Cerebellar nuclear complex (tissue), 1 donor: ENCODE results near the gene FAAP100.
A peak's percentile ranks its signal among the peaks of the same experiment; 100 is the strongest.

Experiments
- DNase-seq, 2 experiments: peaks; one replicate each; lab custom pipeline; 2025; lab: John Stamatoyannopoulos, UW

The FAAP100 gene

DNA sequence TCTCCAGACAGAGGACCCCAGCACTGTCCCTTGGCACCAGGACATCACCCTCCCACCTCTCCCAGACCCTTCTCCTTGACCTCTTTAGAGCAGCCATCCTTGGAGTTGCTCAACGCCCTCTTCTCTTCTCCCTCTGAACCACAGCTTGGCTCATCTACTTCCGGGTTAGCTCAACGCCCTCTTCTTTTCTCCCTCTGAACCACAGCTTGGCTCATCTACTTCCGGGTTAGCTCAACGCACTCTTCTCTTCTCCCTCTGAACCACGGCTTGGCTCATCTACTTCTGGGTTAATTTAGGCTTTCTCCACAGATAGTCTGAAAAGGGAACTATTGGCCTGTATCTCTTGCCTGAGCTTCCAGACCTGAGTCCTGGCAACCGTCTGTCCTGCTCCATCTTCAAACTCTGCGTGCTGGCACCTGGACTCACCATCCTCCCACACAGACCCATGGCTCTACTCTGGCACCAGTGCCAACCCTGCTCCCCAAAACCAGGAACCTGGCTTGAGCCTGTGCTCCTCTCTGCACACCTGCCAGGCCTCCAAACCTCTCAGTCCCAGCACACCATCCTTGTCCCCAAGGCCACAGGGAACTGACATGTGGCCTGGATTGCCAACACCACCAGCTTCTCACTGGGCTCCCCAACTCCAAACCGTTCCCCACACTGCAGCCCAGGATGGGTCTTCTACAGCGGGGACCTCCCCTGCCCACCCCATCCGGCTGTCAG lies 25.3 kb upstream of the FAAP100 start:
- DNase-seq, result no peak

DNA sequence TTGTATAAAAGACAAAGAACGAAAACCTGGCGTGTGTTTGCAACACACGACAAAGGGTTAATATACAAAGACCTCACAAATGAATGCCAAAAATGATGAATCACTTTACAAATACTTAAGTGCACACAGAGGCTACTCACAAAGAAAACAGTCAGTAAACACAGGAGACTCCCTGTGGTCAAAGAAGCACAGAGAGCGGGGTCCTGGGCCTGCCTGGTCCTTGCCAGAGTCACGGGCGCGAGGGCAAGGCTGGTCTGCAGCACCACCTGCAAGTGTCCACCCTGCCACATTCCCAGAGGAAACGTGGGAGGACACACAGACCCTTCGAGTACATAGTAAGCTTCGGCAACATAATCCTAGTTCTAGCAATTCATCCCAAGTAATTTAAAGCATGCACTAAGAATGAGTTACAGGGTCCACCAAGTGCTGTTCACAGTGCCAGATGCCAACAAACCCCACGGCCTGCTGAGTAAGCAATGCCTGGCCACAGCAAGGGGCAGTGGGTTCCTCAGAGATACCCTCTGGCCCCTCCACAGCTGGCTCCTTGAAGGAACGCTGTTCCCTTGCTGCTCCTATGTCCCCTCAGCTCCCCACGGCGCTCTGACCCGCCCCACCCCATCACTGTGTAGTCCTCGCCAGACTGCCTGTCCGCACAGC lies 24.6 kb upstream of the FAAP100 start:
- no peak for DNase-seq

DNA sequence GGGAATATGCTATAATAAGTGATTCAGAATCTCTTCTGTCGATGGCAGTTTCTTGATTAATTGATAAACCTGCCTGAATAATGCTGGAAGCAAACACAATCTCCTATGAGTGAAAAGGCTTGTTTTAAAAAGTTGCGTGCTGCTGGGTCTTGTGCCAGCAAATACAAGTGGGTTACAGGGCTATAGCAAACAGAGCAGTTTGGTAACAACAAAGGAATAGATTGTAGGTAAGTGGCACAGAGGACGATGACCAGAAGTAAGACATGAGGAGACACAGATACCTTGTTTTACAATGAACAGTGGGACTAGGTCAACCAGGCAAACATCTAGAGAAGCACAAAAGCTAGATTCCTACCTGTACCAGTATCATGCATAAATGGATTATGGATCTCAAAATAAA lies 23.7 kb upstream of the FAAP100 start:
- DNase-seq, result no peak

DNA sequence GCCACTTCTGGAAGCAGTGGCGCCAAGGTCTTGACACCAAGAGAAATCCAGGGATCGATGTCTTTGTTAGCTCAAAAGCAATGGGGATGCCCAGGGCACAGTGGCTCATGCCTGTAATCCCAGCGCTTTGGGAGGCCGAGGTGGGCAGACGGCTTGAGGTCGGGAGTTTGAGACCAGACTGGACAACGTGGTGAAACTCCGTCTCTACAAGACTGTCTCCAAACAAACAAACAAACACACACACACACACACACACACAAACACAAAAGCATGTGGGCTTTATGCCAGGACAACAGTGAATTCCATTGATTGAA lies 22.4 kb upstream of the FAAP100 start:
- DNase-seq, result no peak

DNA sequence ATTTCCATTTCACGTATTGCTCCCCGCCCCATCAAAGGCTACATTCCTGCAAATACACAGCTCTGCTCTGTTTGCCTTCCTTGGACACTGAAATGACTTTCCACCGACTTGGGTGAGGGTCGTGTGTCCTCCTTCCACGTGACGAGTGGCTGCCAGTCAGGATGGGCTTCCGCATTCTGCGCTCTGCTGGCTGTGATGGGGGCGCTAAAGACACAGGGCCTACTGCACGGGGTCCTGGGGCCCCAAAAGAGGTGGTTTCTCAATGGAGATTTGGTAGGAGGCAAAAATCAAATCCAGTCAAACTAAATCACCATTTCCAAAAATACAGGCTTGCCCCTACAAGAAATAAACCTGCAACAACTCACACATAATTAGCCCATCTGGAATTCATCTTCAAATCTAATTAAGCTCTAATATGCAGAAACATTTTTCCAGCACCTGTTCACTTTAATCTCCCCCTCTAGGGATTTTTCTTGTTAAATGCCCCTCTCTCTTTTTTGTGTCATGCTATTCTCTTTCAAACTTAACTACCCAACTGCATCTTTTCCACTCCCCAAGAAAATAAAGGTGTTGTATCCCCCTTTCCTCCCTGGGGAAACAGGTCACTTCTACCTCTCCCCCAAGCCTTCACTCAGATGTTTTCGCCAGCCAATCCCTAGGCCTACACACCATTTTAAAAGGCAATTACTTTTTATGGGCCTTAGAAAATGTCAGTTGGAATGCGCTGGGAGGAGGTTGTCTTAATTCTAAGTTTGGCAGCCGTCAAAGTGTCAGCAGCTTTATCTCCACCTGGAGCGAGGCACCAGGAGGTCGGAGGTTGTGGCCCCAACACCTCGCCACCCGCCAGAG lies 21.9 kb upstream of the FAAP100 start:
- DNase-seq, result no peak

DNA sequence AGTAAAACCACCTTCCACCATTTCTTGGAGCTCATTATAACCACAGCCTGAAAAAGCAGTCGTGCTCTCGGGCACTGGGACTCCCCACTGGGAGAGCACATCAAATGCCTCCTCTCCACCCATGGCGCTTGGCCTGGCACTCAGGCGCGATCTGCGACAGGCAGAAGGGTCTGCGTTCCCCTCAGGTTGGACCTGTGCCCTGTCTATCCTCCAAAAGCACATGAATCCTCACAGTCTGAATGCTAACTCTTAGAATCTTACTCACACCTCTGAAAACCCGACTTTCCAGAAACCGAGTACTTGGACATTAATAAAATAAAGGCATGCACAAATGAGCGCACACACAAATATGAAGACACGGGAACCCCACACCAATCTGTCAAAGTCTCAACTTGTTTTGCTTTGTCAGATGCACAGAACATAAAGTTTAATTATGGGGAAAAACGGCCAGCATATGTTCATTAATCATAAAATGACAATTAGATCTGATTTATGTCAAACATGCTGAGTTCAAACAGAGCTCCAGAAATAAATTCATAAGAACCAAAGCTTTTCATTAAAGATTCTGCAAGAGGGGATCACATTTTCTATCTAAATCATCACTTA lies 20.5 kb upstream of the FAAP100 start:
- DNase-seq, result no peak

DNA sequence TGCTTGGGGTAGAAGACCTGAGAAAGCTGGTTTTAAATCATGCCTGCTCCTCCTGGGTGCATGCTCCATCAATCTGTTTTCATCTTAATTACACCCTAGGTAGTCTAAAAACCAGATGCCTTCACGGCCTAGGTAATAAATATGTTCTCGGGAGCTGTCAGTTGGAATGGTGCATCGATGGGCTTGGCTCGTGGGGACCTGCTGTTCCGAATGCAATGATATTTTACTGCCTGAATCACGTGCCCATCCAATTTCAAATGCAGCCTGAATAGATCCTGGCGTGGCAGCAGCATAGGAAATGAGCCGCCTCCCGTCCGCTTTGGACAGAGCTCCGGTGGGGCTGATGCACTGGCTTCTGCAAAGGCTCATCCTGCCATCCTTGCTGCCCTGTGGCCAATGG lies 18.8 kb upstream of the FAAP100 start:
- no peak for DNase-seq

DNA sequence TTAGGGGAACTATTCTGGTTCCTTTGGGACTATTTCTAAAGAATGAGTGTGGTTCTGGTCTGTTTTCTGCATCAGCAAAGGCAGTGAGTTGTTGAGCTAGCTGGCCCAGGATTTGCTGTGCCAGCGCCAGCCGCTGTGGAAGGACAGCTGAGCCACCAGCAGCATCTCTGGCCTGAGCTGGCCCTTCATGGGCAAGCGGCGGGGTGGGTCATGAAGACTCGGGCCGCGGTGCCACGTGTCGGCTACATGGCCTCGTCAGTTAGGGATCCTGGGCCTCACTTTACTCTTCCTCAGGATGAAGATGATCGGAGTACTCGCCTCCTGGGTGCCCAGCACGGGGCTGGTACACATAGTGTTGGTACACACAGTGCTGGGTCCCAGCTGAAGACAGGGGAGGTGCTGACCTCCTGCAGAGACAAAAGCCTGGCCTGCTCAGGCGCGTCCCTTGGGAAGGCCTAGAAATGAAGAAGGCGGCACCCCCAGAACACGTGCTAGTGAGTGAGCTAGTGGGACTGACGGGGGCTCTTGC lies 17.9 kb upstream of the FAAP100 start:
- no peak for DNase-seq

DNA sequence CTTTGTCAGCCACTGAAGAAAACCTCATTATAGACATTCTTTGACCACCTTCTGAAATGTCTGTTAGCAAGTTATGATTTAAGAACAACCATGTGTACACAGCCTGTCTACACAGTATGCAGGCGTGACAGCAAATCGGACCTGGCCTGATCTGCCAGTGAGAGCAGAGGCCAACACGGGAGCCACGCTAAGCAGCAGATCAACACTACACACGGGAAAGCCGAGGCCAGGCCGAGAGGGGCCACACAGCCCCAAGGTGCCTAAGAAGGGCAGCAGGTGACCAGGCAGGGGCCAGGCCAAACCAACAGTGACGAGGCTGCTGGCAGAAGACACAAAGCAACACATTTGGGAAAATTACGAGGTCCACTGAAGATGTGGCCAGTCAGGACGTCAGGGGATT lies 16.3 kb upstream of the FAAP100 start:
- no peak for DNase-seq

DNA sequence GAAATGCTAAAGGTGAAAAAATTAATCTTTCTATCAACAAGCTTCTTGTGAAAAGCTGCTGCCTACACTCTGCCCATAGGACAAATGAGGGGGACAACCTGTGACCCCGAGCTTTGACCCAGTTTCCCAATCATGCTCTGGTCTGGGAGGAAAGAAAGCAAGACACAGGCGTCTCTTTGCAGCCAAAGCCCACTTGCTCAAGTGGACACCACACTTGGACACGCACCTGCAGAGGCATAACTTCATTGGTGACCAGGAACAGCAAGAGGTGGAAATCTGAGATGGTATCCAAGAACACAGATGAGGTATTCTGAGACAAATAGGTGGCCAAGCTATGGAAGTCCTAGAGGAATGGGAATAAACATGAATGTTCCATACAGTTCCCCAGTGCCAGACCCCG lies 15.0 kb upstream of the FAAP100 start:
- no peak for DNase-seq

DNA sequence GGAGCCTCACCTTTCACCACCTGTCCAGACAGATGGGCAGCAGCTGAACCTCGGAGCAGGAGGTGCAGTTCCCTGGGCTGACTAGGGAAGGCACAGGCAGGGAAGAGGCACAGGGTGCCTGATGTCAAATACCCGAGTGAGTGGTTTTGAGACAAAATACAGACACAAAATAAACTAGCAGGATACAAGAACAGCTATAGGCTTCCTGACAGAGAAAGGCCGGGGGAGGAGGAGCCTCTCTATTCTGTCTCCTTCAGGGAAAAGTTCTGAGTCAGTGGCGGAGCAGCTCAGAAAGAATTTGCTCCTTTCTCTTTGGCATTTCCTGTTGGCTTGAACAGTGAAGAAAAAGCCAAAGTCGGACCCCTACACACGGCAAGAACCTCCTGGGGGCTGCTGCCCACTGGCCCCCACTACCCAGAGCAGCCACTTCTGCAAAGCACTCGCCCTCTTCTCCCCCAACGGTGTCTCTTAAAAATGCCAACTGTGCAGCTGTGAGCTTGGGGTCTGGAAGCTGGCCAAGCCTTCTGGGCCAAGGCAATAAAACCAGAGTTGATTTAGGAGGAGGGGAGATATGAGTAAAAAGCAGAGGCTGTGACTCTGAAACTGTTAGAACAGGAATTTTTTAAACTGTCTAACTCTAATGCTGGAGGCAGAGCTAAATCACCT lies 14.4 kb upstream of the FAAP100 start:
- peak in 1 of 2 experiments; percentile 39 for DNase-seq

DNA sequence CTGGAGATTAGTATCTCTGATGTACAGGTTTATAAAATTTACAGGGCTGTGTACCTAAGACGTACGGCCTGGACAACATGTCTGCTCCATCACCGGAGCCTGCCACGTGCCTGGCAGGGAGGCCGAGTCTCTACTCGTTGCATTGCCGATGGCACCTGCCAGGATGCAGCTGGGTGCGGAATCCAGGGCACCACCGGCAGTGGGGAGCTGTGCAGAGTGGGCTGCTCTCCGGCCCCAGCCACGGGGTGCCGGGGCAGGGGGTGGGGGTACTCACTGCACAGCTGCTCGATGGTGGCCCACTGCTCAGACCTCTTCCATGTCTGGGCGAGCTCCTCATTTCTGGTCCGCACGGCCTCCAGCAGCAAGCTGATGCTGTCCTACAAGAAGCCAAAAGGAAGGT lies 13.1 kb upstream of the FAAP100 start:
- DNase-seq, result no peak

DNA sequence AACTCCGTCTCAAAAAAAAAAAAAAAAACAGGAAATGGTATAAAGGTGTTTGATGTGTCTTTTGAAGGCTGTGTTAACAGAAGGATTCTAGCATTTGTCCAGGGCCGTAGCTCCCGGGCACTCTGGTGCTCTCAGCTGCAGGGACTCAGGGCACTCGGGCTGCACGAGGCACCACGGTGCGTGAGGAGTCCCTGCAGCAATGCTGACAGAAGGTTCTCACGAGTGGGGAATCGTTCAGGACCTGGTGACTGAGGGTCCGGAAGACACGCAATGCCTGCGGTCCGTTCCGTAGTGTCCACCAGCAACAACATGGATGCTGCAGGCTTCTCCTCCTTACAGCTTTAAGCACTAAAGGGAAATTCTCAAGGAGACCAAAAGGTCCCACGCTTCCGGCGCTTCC lies 12.6 kb upstream of the FAAP100 start:
- DNase-seq, result no peak

DNA sequence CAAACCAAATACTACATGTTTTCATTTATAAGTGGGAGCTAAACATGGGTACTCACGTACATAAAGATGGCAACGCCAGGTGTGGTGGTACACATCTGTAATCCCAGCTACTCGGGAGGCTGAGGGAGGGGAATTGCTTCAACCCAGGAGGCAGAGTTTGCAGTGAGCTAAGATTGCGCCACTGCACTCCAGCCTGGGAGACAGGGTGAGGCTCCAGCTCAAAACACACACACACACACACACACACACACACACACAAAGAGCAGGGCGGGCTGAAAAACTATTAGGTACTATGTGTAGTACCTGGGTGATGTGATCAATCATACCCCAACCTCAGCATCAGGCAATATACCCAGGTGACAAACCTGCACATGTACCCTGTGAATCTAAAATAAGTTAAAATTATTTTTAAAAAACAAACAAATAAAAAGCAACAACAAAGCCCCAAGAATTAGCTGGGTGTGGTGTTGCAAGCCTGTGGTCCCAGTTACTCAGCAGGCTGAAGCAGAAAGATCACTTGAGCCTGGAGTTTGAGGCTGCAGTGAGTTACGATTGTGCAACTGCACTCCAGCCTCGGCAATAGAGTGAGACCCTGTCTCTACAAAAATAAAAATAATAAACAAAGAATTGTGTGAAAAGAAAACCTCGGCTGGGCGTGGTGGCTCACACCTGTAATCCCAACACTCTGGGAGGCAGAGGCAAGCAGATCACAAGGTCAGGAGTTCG lies 11.9 kb upstream of the FAAP100 start:
- DNase-seq, result no peak

DNA sequence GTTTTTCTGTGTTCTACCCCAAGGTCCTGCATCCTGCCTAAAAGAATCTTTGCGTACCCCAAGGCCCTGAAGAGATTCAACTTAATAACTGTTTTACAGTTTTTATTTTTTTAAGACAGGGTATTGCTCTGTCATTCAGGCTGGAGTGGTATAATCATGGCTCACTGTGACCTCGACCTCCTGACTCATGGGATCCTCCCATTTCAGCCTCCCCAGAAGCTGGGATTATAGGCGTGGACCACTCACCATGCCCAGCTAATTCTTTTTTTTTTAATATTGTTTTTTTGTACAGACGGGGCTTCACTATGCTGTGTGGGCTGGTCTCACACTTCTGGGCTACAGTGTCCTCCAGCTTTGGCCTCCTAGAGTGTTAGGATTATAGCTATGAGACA lies 9.3 kb upstream of the FAAP100 start:
- DNase-seq, result no peak

DNA sequence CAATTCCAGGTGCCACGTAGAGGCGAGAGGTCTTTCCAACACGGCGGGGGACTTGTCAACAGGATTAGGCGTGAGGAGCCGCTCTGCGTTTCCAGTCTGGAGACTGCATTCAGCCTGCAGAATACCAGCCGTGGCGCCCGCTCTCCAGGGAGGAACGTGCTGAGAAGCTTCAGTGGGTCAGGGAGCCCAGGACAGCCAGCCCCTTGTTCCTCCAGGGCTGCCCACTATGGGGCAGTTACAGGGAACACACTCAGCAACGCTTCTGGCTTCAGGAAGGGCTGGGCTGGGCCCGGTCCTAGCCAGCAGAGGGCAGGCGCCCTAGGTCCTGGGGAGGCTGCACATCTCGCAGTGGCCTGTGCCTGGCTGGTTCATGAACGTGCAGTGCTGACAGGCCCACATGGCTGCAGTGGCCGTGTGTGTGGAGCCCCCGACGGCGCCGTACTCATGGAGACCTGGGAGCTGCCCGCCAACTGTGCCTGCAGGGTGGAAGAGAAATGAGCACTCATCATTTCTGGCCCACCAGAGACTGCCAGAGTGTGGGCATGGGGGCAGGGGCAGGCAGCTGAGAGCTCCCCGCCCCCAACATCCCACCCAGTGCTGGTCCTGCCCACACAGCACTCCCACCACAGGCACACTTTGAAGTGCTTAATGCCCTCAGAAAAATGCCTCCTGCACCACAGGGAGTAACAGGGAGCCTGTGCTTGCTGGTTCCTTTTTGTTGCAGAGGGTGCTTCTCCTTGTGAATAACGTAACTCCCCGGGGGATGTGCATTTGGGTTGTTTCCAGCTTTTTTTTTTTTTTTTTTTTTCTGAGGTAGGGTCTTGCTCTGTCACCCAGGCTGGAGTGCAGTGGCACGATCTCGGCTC lies 7.0 kb upstream of the FAAP100 start:
- no peak for DNase-seq

DNA sequence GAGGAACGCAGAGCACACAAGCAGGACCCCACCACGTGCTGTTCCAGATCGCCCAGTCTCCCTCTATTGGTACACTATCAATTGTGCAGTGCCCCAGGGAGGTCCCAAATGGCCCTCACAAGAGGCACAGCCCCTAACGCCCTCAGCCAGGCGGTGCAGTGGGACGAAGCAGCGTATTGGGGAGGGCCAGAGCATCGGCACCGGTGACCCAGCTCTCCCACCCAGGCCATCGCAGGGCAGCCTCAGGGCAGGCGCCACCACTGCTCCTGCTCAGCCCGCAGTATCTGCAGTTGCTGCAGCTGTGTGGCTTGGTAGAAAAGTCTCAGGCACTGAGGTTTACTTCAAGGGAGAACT lies 5.9 kb upstream of the FAAP100 start:
- no peak for DNase-seq

DNA sequence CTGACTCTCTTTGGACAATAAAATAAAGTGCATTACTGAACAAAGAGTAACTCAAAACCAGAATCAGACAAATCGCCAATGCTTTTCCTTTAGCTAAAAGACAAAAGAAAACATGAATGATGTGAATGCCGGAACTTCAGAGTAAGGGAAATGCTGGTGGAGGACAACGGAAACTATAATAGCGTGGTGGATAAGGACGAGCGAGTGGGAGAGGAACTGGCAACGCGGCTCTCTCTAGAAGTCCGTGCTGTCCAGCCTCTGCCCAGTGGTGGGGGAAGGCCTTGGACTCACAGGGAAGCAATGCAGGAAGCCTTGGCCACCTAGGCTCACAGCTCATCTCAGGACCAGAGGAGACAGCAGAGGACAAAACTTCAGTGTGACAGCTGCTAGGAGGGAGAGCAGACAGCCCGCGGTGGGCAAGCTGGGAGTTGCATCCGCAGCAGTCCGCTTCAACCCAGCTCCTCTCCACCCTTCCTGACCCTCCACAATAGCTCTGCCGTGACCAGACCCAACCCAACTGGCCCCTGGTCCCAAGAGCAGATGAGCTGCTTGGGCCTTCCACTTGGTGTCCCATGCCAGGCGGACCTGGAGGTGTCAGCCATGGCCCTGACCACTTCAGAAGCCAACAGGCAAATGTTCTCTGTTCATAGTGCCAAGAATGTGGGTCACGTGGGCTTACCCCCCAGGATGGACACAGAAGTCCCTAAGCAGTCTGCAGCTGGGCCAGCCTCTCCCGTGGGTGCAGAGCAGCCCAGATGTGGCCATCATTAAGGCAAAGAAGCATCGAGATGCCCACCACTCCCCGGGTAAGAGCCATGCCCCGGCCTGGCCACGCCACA lies 5.3 kb upstream of the FAAP100 start:
- no peak for DNase-seq

DNA sequence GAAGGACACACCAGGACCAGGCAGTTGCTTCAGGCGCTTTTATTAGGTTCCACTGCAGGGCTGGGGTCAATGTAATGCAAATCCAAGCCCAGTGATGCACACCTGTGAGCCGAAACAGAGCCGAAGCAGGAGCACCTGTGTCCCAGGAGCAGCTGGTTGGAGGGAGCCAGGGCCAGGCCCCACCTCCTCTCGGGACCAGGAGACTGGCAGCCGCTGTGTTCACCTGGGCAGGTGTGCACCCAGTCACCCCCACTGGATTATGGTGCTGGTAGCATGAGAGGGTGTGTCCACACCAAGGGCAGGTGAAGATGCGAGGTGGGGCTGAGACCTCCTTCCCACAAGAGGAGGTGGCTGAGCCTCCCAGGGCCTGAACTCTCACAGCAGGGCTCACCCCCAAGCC lies 4.7 kb upstream of the FAAP100 start:
- no peak for DNase-seq
